ENCODE results near the gene SSH2. TPM values are rescaled to one million over a fixed set of nuclear protein-coding genes. Genes with fewer than 3 reads are reported as not detected.

Gene SSH2
- total RNA-seq, 1 donor from 2014 or later: 37.6 TPM

GRCh38 chr17:29585080-29585751 is 344.8 kb downstream of the SSH2 start:
- TF ChIP-seq POLR2A (IDR thresholded peaks at IDR 0.05): no peak
- no peak for TF ChIP-seq CTCF (IDR thresholded peaks at IDR 0.05)
- no peak for TF ChIP-seq POLR2AphosphoS5 (IDR thresholded peaks at IDR 0.05; ENCODE audit: insufficient read depth in 1 of 2, low read depth in 1 of 2)
- H3K4me1 ChIP-seq: peaks cover 75% of the 10 kb centered on the region
- peak overlapping the region; percentile 11 to 16 for H3K4me3 ChIP-seq
- DNase-seq (ENCODE audit: extremely low spot score in 2 of 2): no peak
- peaks cover 0 to 9% of the 10 kb centered on the region in 2 donors for H3K36me3 ChIP-seq
- no peaks in the 10 kb centered on the region for H3K27me3 ChIP-seq
- intact Hi-C loops (cut with DNase I): loop anchor here (10.0 kb wide), 1 partner anchor 350 kb away; the partner anchor contains the start of gene SSH2
- H3K27ac ChIP-seq: peak overlapping the region; percentile 61
- no peaks in the 10 kb centered on the region for H3K9me3 ChIP-seq

- TF ChIP-seq POLR2AphosphoS5 (IDR thresholded peaks at IDR 0.05; ENCODE audit: insufficient read depth in 1 of 2, low read depth in 1 of 2): no peak
- TF ChIP-seq CTCF (IDR thresholded peaks at IDR 0.05): no peak
- TF ChIP-seq POLR2A (IDR thresholded peaks at IDR 0.05): no peak
- Histone ChIP-seq H3K27ac (peak overlapping the region; percentile 61), H3K9me3 (no peaks in the 10 kb centered on the region), H3K4me3 (peak overlapping the region in 1 of 2 donors; percentile 16), H3K36me3 (peaks cover 0 to 9% of the 10 kb centered on the region in 2 donors), H3K27me3 (no peaks in the 10 kb centered on the region), H3K4me1 (peaks cover 72% of the 10 kb centered on the region)
- intact Hi-C loops (cut with DNase I): loop anchor here (5.0 to 10.0 kb wide), 2 partner anchors 33 to 350 kb away; partner anchors contain the start of gene SSH2
- DNase-seq (ENCODE audit: extremely low spot score in 2 of 2): no peak
Measured at GRCh38 chr17:29584452-29585079, 345.5 kb downstream of the SSH2 start.

GRCh38 chr17:29583324-29584248 is 346.4 kb downstream of the SSH2 start:
- intact Hi-C loops (cut with DNase I): loop anchor here (5.0 to 10.0 kb wide), 2 partner anchors 34 to 351 kb away; partner anchors contain the start of gene SSH2
- TF ChIP-seq POLR2A (IDR thresholded peaks at IDR 0.05) (no peak), POLR2AphosphoS5 (IDR thresholded peaks at IDR 0.05; ENCODE audit: insufficient read depth in 1 of 2, low read depth in 1 of 2) (no peak), CTCF (IDR thresholded peaks at IDR 0.05) (no peak)
- Histone ChIP-seq H3K4me3 (no peak overlapping the region), H3K9me3 (no peaks in the 10 kb centered on the region), H3K4me1 (peaks cover 70% of the 10 kb centered on the region), H3K36me3 (peaks cover 0 to 9% of the 10 kb centered on the region in 2 donors), H3K27ac (no peak overlapping the region), H3K27me3 (no peaks in the 10 kb centered on the region)
- no peak for DNase-seq (ENCODE audit: extremely low spot score in 2 of 2)

- Histone ChIP-seq H3K27ac (no peak overlapping the region), H3K4me3 (no peak overlapping the region), H3K27me3 (no peaks in the 10 kb centered on the region), H3K9me3 (no peaks in the 10 kb centered on the region), H3K36me3 (peaks cover 0 to 9% of the 10 kb centered on the region in 2 donors), H3K4me1 (peaks cover 67% of the 10 kb centered on the region)
- intact Hi-C loops (cut with DNase I): loop anchor here (5.0 to 10.0 kb wide), 2 partner anchors 35 to 352 kb away; partner anchors contain the start of gene SSH2
- no peak for DNase-seq (ENCODE audit: extremely low spot score in 2 of 2)
- TF ChIP-seq POLR2AphosphoS5 (IDR thresholded peaks at IDR 0.05; ENCODE audit: insufficient read depth in 1 of 2, low read depth in 1 of 2) (no peak), CTCF (IDR thresholded peaks at IDR 0.05) (no peak), POLR2A (IDR thresholded peaks at IDR 0.05) (no peak)
Measured at GRCh38 chr17:29582772-29583171, 347.3 kb downstream of the SSH2 start.
